Measurements from ENCODE around the gene IPCEF1.
"Not testable (repeated sequence)": the region's sequence is repeated elsewhere in the genome, so short reads cannot be mapped to it uniquely, and the experiment has no call there.

Gene IPCEF1

GRCh38 chr6:154213782-154214181 is 142.8 kb downstream of the IPCEF1 start:
- DNase-seq (ENCODE audit: low read depth) = no peak
- no peak for TF ChIP-seq CTCF (conservative IDR thresholded peaks at IDR 0.05; ENCODE audit: low read depth, low read length)
- H3K4me3 ChIP-seq (ENCODE audit: low read depth, low read length) = no peak overlapping the region

- H3K4me3 ChIP-seq (ENCODE audit: low read depth, low read length) = no peak overlapping the region
- no peak for DNase-seq (ENCODE audit: low read depth)
- TF ChIP-seq CTCF (conservative IDR thresholded peaks at IDR 0.05; ENCODE audit: low read depth, low read length) = no peak
Observed at GRCh38 chr6:154210678-154211077, 145.9 kb downstream of the IPCEF1 start.

- no peak for DNase-seq (ENCODE audit: low read depth)
- no peak overlapping the region for H3K4me3 ChIP-seq (ENCODE audit: low read depth, low read length)
- TF ChIP-seq CTCF (conservative IDR thresholded peaks at IDR 0.05; ENCODE audit: low read depth, low read length) = no peak
Observed at GRCh38 chr6:154209555-154209954, 147.0 kb downstream of the IPCEF1 start.

GRCh38 chr6:154206996-154207395 is 149.6 kb downstream of the IPCEF1 start:
- no peak for TF ChIP-seq CTCF (conservative IDR thresholded peaks at IDR 0.05; ENCODE audit: low read depth, low read length)
- no peak overlapping the region for H3K4me3 ChIP-seq (ENCODE audit: low read depth, low read length)
- no peak for DNase-seq (ENCODE audit: low read depth)

GRCh38 chr6:154206141-154206540 is 150.5 kb downstream of the IPCEF1 start:
- TF ChIP-seq CTCF (conservative IDR thresholded peaks at IDR 0.05; ENCODE audit: low read depth, low read length) = no peak
- H3K4me3 ChIP-seq (ENCODE audit: low read depth, low read length) = no peak overlapping the region
- no peak for DNase-seq (ENCODE audit: low read depth)

- no peak for TF ChIP-seq CTCF (conservative IDR thresholded peaks at IDR 0.05; ENCODE audit: low read depth, low read length)
- no peak overlapping the region for H3K4me3 ChIP-seq (ENCODE audit: low read depth, low read length)
- DNase-seq (ENCODE audit: low read depth) = no peak
Observed at GRCh38 chr6:154202958-154203357, 153.6 kb downstream of the IPCEF1 start.

- no peak overlapping the region for H3K4me3 ChIP-seq (ENCODE audit: low read depth, low read length)
- DNase-seq (ENCODE audit: low read depth) = no peak
- TF ChIP-seq CTCF (conservative IDR thresholded peaks at IDR 0.05; ENCODE audit: low read depth, low read length) = no peak
Observed at GRCh38 chr6:154202339-154202738, 154.3 kb downstream of the IPCEF1 start.

GRCh38 chr6:154201688-154202087 is 154.9 kb downstream of the IPCEF1 start:
- not testable (repeated sequence) for DNase-seq (ENCODE audit: low read depth); H3K4me3 ChIP-seq (ENCODE audit: low read depth, low read length)
